Lower leg skin (tissue), 4 donors: Measurements from ENCODE around the gene LTBP2. TPM values are rescaled to one million over a fixed set of nuclear protein-coding genes. Genes with fewer than 3 reads are reported as not detected.

ENCODE experiments used
- DNase-seq, 2 donors: peaks; one replicate each; pipeline ENCODE4 v3.0.0-alpha.2; 2019; ENCODE audit warnings: low spot score in 2 of 2
- H3K4me3 ChIP-seq: fragments of 200-600 bp; sonication (generic); 2 replicates; pipeline ENCODE4 v1.5.1; 2017; ENCODE audit warnings: mild to moderate bottlenecking, low read depth; ENCODE audit not compliant: poor library complexity, severe bottlenecking
- CTCF ChIP-seq, 3 donors: fragments of 450-650 bp; IDR thresholded peaks; one replicate each; pipeline ENCODE4 v1.5.1; 2016; ENCODE audit warnings: antibody characterized with exemption in 3 of 3, mild to moderate bottlenecking in 3 of 3, moderate library complexity in 2 of 3
- POLR2A ChIP-seq, 2 donors: fragments of 450-650 bp; IDR thresholded peaks; one replicate each; pipeline ENCODE4 v1.6.1; 2016 to 2017; ENCODE audit warnings: antibody characterized with exemption in 2 of 2, mild to moderate bottlenecking in 1 of 2, moderate library complexity in 1 of 2
- WGBS, 2 donors: methylation state at CpG; one replicate each; pipeline ENCODE4 v1.1.5; 2018; 5-methylcytosine and 5-hydroxymethylcytosine counted together
- intact Hi-C: fragments of 100-400 bp; cut with DNase I; formaldehyde crosslinking; loops from one replicate; pipeline ENCODE4 v1.15.0; 2023; ENCODE audit warnings: low total_unique reads
- total RNA-seq, 4 donors: library from RNA; depleted of rRNA; stranded (reverse); fragments of >200 nt; gene quantifications; one replicate each; pipeline ENCODE4 v1.1.0, GENCODE V29; 2016

Gene LTBP2
- total RNA-seq, 4 donors from 2014 or later: 13.7 to 39.3 (median 25.9) TPM

- intact Hi-C loops: no loop called here
- 89 to 93% methylated on average over 5 of the region's 5 CpGs for WGBS, 2 donors
- no peak overlapping the region for H3K4me3 ChIP-seq
- no peak for TF ChIP-seq CTCF (IDR thresholded peaks at IDR 0.05)
- TF ChIP-seq POLR2A (IDR thresholded peaks at IDR 0.05): no peak
- DNase-seq: no peak
Measured at GRCh38 chr14:74628418-74628817, 16.4 kb upstream of the LTBP2 start.

- TF ChIP-seq POLR2A (IDR thresholded peaks at IDR 0.05): no peak
- TF ChIP-seq CTCF (IDR thresholded peaks at IDR 0.05): no peak
- DNase-seq: no peak
- H3K4me3 ChIP-seq: no peak overlapping the region
- WGBS, 2 donors: 73 to 88% methylated on average over 8 of the region's 8 CpGs
- intact Hi-C loops: no loop called here
Measured at GRCh38 chr14:74627076-74627475, 15.0 kb upstream of the LTBP2 start.

- no peak for DNase-seq
- intact Hi-C loops: no loop called here
- 81 to 85% methylated on average over 5 of the region's 5 CpGs for WGBS, 2 donors
Measured at GRCh38 chr14:74622257-74622656, 10.2 kb upstream of the LTBP2 start.

GRCh38 chr14:74621556-74621955 is 9.5 kb upstream of the LTBP2 start:
- intact Hi-C loops: no loop called here
- no peak for DNase-seq
- TF ChIP-seq POLR2A (IDR thresholded peaks at IDR 0.05) (no peak), CTCF (IDR thresholded peaks at IDR 0.05) (no peak)
- no peak overlapping the region for H3K4me3 ChIP-seq
- WGBS, 2 donors: 75 to 88% methylated on average over 6 of the region's 6 CpGs

More at GRCh38 chr14:74622257-74622656, 10.2 kb upstream of the LTBP2 start:
- H3K4me3 ChIP-seq: no peak overlapping the region
- no peak for TF ChIP-seq POLR2A (IDR thresholded peaks at IDR 0.05)
- no peak for TF ChIP-seq CTCF (IDR thresholded peaks at IDR 0.05)

- TF ChIP-seq POLR2A (IDR thresholded peaks at IDR 0.05): no peak
- TF ChIP-seq CTCF (IDR thresholded peaks at IDR 0.05): no peak
- 85 to 88% methylated on average over 3 of the region's 3 CpGs for WGBS, 2 donors
- H3K4me3 ChIP-seq: no peak overlapping the region
- intact Hi-C loops: no loop called here
- no peak for DNase-seq
Measured at GRCh38 chr14:74620923-74621322, 8.9 kb upstream of the LTBP2 start.

- 74 to 78% methylated on average over 2 of the region's 2 CpGs for WGBS, 2 donors
- intact Hi-C loops: no loop called here
- H3K4me3 ChIP-seq: no peak overlapping the region
- no peak for TF ChIP-seq POLR2A (IDR thresholded peaks at IDR 0.05)
- TF ChIP-seq CTCF (IDR thresholded peaks at IDR 0.05): no peak
- no peak for DNase-seq
Measured at GRCh38 chr14:74620497-74620921, 8.5 kb upstream of the LTBP2 start.
